Esophagus muscularis mucosa (tissue), 4 donors: ENCODE measurements around the gene BCL11B. TPM values are rescaled to one million over a fixed set of nuclear protein-coding genes. Genes with fewer than 3 reads are reported as not detected.

ENCODE experiments used
- DNase-seq: peaks from one replicate; pipeline ENCODE4 v3.0.0-alpha.2; 2017; ENCODE audit errors: extremely low spot score
- H3K27ac ChIP-seq, 4 donors: fragments of 200-600 bp; sonication (generic); replicated peaks in 1 of 4; 1 replicate in 3 of 4; 2 replicates in 1 of 4; pipeline ENCODE4 v1.5.1; 2016 to 2019; ENCODE audit warnings: mild to moderate bottlenecking in 1 of 4
- H3K27me3 ChIP-seq, 4 donors: fragments of 200-600 bp; sonication (generic); one replicate each; pipeline versions ENCODE4 v1.5.1 to v1.6.0; 2016 to 2019
- H3K36me3 ChIP-seq, 4 donors: fragments of 200-600 bp; sonication (generic); one replicate each; pipeline ENCODE4 v1.5.1; 2016 to 2019
- H3K4me1 ChIP-seq, 4 donors: fragments of 200-600 bp; sonication (generic); one replicate each; pipeline ENCODE4 v1.5.1; 2016 to 2019
- H3K4me3 ChIP-seq, 4 donors: fragments of 200-600 bp; sonication (generic); 1 replicate in 2 of 4; 2 replicates in 2 of 4; pipeline ENCODE4 v1.5.1; 2016 to 2019; ENCODE audit warnings: mild to moderate bottlenecking in 4 of 4, moderate library complexity in 1 of 4
- H3K9me3 ChIP-seq, 4 donors: fragments of 200-600 bp; sonication (generic); 1 replicate in 3 of 4; 2 replicates in 1 of 4; pipeline ENCODE4 v1.5.1; 2016 to 2019
- CTCF ChIP-seq, 3 experiments: fragments of 200-600 bp in 2 of 3; fragments of 450-650 bp in 1 of 3; sonication (generic) in 2 of 3; IDR thresholded peaks; one replicate each; pipeline ENCODE4 v1.5.1; 2017 to 2019; ENCODE audit warnings: antibody characterized with exemption in 3 of 3, mild to moderate bottlenecking in 2 of 3, moderate library complexity in 1 of 3
- EP300 ChIP-seq: sonication (generic); formaldehyde crosslinking; IDR thresholded peaks from one replicate; pipeline ENCODE4 v1.6.1; 2017; ENCODE audit warnings: antibody characterized with exemption
- POLR2A ChIP-seq: fragments of 450-650 bp; IDR thresholded peaks from one replicate; pipeline ENCODE4 v1.6.1; 2017; ENCODE audit warnings: antibody characterized with exemption, moderate library complexity, mild to moderate bottlenecking, low read depth
- POLR2AphosphoS5 ChIP-seq, 2 donors: sonication (generic); formaldehyde crosslinking; IDR thresholded peaks; one replicate each; pipeline ENCODE4 v1.6.1; 2017; ENCODE audit warnings: antibody characterized with exemption in 2 of 2
- whole genome bisulfite sequencing: methylation state at CpG from one replicate; pipeline ENCODE4 v1.1.5; 2018; 5-methylcytosine and 5-hydroxymethylcytosine counted together
- intact Hi-C: fragments of 100-400 bp; cut with DNase I; formaldehyde crosslinking; loops from one replicate; pipeline ENCODE4 v1.15.1; 2023
- total RNA-seq, 4 donors: library from RNA; depleted of rRNA; stranded (reverse); fragments of >200 nt; gene quantifications; one replicate each; pipeline versions ENCODE4 v1.1.0 to v1.2.1, GENCODE V29; 2016

The BCL11B gene
- total RNA-seq, 4 donors from 2014 or later, result 0.34 to 0.65 (median 0.46) TPM

- DNase-seq, result no peak
- no peak overlapping the region for H3K4me3 ChIP-seq
- 69% methylated on average over 14 of the region's 16 CpGs for WGBS
- H3K27me3 ChIP-seq, result peaks cover 0 to 5% (median 0%) of the 10 kb centered on the region in 4 donors
- TF ChIP-seq CTCF (IDR thresholded peaks at IDR 0.05) (peak in 1 of 3 experiments; percentile 24), POLR2AphosphoS5 (IDR thresholded peaks at IDR 0.05) (no peak), POLR2A (no peak), EP300 (no peak)
- H3K4me1 ChIP-seq, result peaks cover 0 to 14% (median 12%) of the 10 kb centered on the region in 4 donors
- H3K36me3 ChIP-seq, result no peaks in the 10 kb centered on the region
- H3K27ac ChIP-seq, result no peak overlapping the region
- H3K9me3 ChIP-seq, result no peaks in the 10 kb centered on the region
- intact Hi-C loops, result no loop called here
Measured at GRCh38 chr14:99199846-99200653, 71.9 kb downstream of the BCL11B start.

GRCh38 chr14:99198746-99199502 is 73.1 kb downstream of the BCL11B start:
- H3K36me3 ChIP-seq, result no peaks in the 10 kb centered on the region
- H3K27me3 ChIP-seq, result peaks cover 0 to 5% (median 0%) of the 10 kb centered on the region in 4 donors
- intact Hi-C loops, result no loop called here
- no peak overlapping the region for H3K4me3 ChIP-seq
- WGBS, result 90% methylated on average over 24 of the region's 24 CpGs
- no peak for TF ChIP-seq EP300
- no peak for TF ChIP-seq POLR2A
- no peak for TF ChIP-seq POLR2AphosphoS5 (IDR thresholded peaks at IDR 0.05)
- no peak for TF ChIP-seq CTCF (IDR thresholded peaks at IDR 0.05)
- H3K27ac ChIP-seq, result no peak overlapping the region
- peaks cover 0 to 17% (median 13%) of the 10 kb centered on the region in 4 donors for H3K4me1 ChIP-seq
- H3K9me3 ChIP-seq, result no peaks in the 10 kb centered on the region
- DNase-seq, result no peak

- TF ChIP-seq EP300 (no peak), POLR2A (no peak), CTCF (IDR thresholded peaks at IDR 0.05) (no peak), POLR2AphosphoS5 (IDR thresholded peaks at IDR 0.05) (no peak)
- DNase-seq, result no peak
- H3K27me3 ChIP-seq, result peaks cover 0 to 5% (median 0%) of the 10 kb centered on the region in 4 donors
- H3K36me3 ChIP-seq, result no peaks in the 10 kb centered on the region
- H3K4me3 ChIP-seq, result no peak overlapping the region
- no peak overlapping the region for H3K27ac ChIP-seq
- peaks cover 8 to 41% (median 32%) of the 10 kb centered on the region in 4 donors for H3K4me1 ChIP-seq
- no peaks in the 10 kb centered on the region for H3K9me3 ChIP-seq
- 89% methylated on average over 3 of the region's 5 CpGs for WGBS
- intact Hi-C loops, result no loop called here
Measured at GRCh38 chr14:99196310-99196650, 75.7 kb downstream of the BCL11B start.

- no peak for TF ChIP-seq EP300
- no peak for TF ChIP-seq POLR2AphosphoS5 (IDR thresholded peaks at IDR 0.05)
- no peak for TF ChIP-seq CTCF (IDR thresholded peaks at IDR 0.05)
- TF ChIP-seq POLR2A, result no peak
- Histone ChIP-seq H3K4me1 (peaks cover 12 to 46% (median 36%) of the 10 kb centered on the region in 4 donors), H3K27ac (no peak overlapping the region)
Measured at GRCh38 chr14:99195602-99196309, 76.2 kb downstream of the BCL11B start.

More at GRCh38 chr14:99195602-99196309, 76.2 kb downstream of the BCL11B start:
- H3K9me3 ChIP-seq, result no peaks in the 10 kb centered on the region
- WGBS, result 34% methylated on average over 13 of the region's 15 CpGs
- no peak overlapping the region for H3K4me3 ChIP-seq
- intact Hi-C loops, result no loop called here
- no peaks in the 10 kb centered on the region for H3K36me3 ChIP-seq
- peaks cover 0 to 4% (median 0%) of the 10 kb centered on the region in 4 donors for H3K27me3 ChIP-seq
- DNase-seq, result no peak
